Adipocyte (in vitro differentiated cells): Measurements from ENCODE around the gene KNL1.
A peak's percentile ranks its signal among the peaks of the same experiment; 100 is the strongest.

Source experiments
- DNase-seq: peaks from one replicate; pipeline ENCODE4 v3.0.0-alpha.2; 2015; ENCODE audit warnings: low read depth
- H3K27me3 ChIP-seq: replicated peaks from 2 replicates; pipeline ENCODE4 v1.7.0; 2013; ENCODE audit warnings: mild to moderate bottlenecking, low read length, moderate library complexity; ENCODE audit not compliant: control insufficient read depth, insufficient read depth
- H3K36me3 ChIP-seq: 2 replicates; pipeline ENCODE4 v1.7.0; 2013; ENCODE audit warnings: low read length, mild to moderate bottlenecking, moderate library complexity; ENCODE audit not compliant: control insufficient read depth, insufficient read depth, severe bottlenecking
- H3K4me1 ChIP-seq: 2 replicates; pipeline ENCODE4 v1.7.0; 2013; ENCODE audit warnings: mild to moderate bottlenecking, low read length, moderate library complexity; ENCODE audit not compliant: control insufficient read depth, insufficient read depth
- H3K4me3 ChIP-seq: 2 replicates; pipeline ENCODE4 v1.7.0; 2013; ENCODE audit warnings: mild to moderate bottlenecking, low read length, moderate library complexity
- H3K9ac ChIP-seq: 2 replicates; pipeline ENCODE4 v1.7.0; 2013; ENCODE audit warnings: mild to moderate bottlenecking, low read length, moderate library complexity
- H3K9me3 ChIP-seq: 2 replicates; pipeline ENCODE4 v1.7.0; 2013; ENCODE audit warnings: mild to moderate bottlenecking, low read length, moderate library complexity; ENCODE audit not compliant: control insufficient read depth

Gene KNL1

GRCh38 chr15:40697916-40698315 is 103.9 kb downstream of the KNL1 start:
- H3K36me3 ChIP-seq = no peaks in the 10 kb centered on the region
- H3K9me3 ChIP-seq = no peaks in the 10 kb centered on the region
- no peak overlapping the region for H3K9ac ChIP-seq
- H3K27me3 ChIP-seq = no peaks in the 10 kb centered on the region
- no peak overlapping the region for H3K4me3 ChIP-seq
- H3K4me1 ChIP-seq = peaks cover 10% of the 10 kb centered on the region
- DNase-seq = no peak

- no peak overlapping the region for H3K4me3 ChIP-seq
- no peaks in the 10 kb centered on the region for H3K27me3 ChIP-seq
- peaks cover 4% of the 10 kb centered on the region for H3K36me3 ChIP-seq
- H3K9me3 ChIP-seq = no peaks in the 10 kb centered on the region
- DNase-seq = peak; percentile 22
- H3K4me1 ChIP-seq = no peaks in the 10 kb centered on the region
- H3K9ac ChIP-seq = no peak overlapping the region
Measured at GRCh38 chr15:40702077-40702476, 108.0 kb downstream of the KNL1 start.

- no peaks in the 10 kb centered on the region for H3K27me3 ChIP-seq
- peaks cover 4% of the 10 kb centered on the region for H3K36me3 ChIP-seq
Measured at GRCh38 chr15:40706121-40706520, 112.1 kb downstream of the KNL1 start.

More at GRCh38 chr15:40706121-40706520, 112.1 kb downstream of the KNL1 start:
- H3K9ac ChIP-seq = no peak overlapping the region
- no peak for DNase-seq
- no peak overlapping the region for H3K4me3 ChIP-seq
- H3K4me1 ChIP-seq = no peaks in the 10 kb centered on the region
- H3K9me3 ChIP-seq = no peaks in the 10 kb centered on the region
